LHCN-M2 (cell line): ENCODE measurements around the gene PRDM5. TPM values are rescaled to one million over a fixed set of nuclear protein-coding genes. Genes with fewer than 3 reads are reported as not detected.
"Not testable (repeated sequence)": the region's sequence is repeated elsewhere in the genome, so short reads cannot be mapped to it uniquely, and the experiment has no call there.

ENCODE experiments used
- DNase-seq: peaks from one replicate; pipeline ENCODE4 v3.0.0-alpha.2; 2012; ENCODE audit warnings: low read depth
- total RNA-seq: library from RNA; depleted of rRNA; stranded (reverse); fragments of >200 nt; gene quantifications from 2 replicates; pipeline ENCODE4 v1.2.3, GENCODE V29; 2014

The PRDM5 gene
- total RNA-seq, 1 experiment from 2014 or later = 16.5 TPM

GRCh38 chr4:120755864-120756263 is 166.7 kb downstream of the PRDM5 start:
- no peak for DNase-seq

DNA sequence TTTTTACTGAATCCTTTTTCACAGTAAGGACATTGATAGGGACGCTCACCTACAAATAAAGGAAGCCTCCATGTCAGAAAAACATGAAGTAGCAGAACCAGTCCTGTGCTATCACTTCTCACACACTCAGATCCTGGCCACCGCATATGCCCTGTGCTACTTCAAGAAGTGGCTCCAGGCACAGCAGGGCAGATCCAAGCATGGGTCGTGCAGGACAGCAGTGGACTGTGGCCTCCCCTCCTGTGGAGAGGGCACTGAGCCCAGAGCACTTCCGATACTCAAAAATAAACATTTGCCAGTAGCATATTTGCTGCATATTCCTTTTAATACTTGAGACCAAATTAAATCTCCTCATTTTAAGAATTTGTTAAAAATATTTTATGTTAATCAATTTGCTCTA is 167.9 kb downstream of the PRDM5 start:
- DNase-seq = no peak

DNA sequence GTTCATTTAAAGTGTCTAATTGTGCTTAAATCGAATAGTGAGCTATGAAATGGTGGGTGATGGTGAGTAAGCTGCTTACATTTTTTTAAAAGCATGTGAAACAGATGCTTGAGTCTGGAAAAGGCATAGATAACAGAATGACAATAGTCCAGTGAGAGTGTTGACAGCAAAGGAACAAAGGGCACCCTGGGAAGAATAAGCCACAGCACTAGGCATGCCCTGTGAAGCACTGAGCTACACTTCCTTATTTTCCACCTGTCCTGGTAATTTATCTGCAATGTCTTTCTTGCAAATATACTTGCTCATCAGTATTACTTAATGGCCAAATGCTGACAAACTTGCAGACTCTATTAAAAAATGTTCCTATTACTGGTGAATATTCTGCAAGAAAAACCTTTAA is 168.7 kb downstream of the PRDM5 start:
- DNase-seq = peak; percentile 45

- no peak for DNase-seq
These were observed 172.4 kb downstream of the PRDM5 start for GRCh38 chr4:120750152-120750525.

- DNase-seq = peak; percentile 43
These were observed 172.9 kb downstream of the PRDM5 start for GRCh38 chr4:120749445-120750151.

DNA sequence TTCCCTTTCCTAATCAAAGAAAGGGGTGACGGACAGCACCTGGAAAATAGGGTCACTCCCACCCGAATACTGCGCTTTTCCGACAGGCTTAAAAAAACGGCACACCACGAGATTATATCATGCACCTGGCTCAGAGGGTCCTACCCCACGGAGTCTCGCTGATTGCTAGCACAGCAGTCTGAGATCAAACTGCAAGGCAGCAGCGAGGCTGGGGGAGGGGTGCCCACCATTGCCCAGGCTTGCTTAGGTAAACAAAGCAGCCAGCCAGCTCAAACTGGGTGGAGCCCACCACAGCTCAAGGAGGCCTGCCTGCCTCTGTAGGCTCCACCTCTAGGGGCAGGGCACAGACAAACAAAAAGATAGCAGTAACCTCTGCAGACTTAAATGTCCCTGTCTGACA is 180.9 kb downstream of the PRDM5 start:
- not testable (repeated sequence) for DNase-seq

- DNase-seq = no peak
These were observed 186.2 kb downstream of the PRDM5 start for GRCh38 chr4:120736312-120736711.

DNA sequence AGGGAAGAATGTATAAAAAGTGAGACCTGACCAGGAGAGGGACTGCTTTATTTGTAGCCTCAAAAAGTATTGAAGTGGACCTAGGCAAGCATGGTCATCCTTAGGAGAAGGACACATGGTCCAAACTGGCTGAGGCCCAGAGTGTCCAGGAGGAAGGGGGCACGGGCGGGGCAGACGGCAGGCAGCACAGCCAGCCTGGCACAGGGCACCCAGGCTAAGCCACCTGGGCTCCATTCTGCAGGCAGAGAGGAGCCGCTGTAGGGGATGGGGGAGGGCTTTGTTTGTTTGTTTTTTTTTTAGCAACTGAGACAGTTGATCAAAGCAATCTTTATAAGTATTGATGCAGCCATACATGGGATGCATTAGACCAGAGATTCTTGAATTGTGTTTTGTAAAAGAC is 188.6 kb downstream of the PRDM5 start:
- no peak for DNase-seq

DNA sequence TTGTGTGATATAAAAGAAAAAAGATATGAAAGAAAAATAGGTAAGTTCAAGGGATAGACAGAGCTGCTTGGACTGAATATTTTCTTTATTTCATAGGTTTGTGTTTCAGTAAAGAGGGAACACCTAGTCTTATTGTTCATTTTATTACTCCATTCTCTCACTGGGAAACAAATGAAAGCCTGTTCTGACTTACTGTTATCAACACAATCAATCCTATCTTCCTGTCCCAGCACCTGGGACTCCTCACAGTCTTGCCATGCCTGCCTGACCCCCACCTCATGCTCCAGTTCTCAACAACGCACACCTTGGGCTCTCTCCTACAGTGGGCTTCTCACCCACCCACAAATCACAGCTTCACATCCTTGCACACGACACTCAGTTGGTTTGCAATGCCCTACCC is 189.5 kb downstream of the PRDM5 start:
- no peak for DNase-seq

DNA sequence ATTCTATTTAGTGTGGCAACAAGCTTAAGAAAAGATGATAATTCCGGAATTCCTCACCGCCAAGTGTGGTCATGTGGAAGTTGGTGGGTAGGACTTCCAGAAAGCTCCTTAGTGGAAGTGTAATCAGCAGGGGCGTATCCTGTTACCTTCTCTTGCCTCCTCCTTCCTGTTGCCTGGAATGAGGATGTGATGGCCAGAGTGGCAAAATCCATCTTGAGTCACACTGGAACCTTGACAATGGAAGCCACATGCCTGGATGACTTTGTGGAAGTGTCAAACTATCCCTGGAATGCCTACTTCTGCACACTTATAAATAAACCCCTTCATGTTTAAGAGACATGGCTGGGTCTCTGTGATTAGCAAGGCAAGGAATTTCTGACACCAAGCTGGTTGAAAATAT is 191.0 kb downstream of the PRDM5 start:
- peak; percentile 9 for DNase-seq

- no peak for DNase-seq
These were observed 191.7 kb downstream of the PRDM5 start for GRCh38 chr4:120730777-120731320.

DNA sequence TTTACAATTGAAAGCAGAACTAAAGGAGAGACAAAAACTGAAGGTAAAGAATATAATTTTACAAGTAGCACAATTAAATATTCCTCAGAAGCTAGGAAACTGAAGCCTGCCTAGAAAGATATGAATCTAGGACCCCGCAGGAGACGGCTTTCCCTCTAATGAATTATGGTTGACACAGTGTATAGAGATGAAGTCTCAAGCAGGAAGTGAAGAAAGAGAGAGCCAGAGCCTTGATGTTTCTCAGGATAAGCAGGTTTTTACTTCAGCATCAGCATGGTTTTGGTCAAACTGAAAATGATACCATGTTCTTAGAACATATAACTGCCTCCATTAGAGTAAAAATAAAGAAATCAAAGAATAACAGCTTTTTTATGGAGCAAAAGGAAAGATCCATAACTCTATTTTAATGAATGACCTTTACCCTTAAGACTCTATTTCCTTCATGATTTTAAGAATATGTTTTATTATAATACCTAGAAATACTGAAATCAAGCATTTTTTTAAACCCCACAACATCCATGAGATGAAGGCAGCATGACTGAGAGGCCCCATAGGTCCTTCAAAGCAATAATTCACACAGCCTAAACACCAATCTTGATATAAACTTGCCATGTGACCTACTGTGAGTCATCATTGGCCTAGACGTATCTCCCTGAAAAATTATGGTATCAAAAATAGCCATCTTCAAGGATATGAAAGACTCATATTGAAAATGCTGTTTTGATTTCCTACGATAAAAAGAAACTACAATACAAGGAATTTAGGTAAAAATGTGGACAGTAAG is 193.4 kb downstream of the PRDM5 start:
- DNase-seq = no peak

DNA sequence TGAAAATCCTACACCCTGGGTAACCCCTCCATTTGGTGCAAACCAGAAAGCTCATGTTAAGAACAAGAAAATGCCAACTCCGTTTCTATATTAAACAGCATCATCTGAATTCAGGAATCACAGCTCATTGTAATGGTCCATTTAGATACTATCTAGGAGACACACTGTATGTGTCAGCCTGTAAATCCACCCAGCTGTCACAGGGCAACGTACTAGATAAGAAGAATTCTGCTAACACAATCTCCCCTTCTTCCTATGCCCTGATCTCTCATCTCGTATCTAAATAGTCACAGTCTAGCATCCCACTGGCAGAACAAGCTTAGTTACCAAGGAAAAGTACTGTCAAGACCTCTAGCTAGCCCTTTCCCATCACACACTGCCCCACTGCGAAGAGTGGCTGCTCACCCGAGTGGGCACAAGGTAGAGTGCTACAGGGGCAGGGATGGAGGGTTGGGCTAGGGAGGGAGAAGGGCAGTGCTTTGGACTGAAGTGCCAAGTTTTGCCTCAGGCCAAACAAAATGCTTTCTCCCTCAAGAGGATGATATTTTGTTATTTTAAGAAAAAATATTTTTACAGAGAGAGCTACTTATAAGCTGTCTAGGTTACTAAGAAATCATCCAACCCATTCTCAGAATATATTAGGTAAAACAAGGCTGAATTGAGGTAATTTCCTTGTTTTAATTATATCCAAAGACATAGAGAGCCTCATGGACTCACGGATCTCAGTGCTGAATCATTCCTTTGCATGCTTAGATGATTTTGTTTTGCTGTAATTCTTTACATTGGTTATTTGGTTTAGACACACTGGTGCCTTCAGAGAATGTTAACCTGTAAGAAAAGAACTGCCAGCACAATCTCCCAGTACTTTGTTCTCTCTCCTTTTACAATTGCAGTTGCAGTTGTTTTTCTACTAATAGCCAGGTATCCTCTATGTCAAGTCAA is 196.6 kb downstream of the PRDM5 start:
- DNase-seq = no peak

DNA sequence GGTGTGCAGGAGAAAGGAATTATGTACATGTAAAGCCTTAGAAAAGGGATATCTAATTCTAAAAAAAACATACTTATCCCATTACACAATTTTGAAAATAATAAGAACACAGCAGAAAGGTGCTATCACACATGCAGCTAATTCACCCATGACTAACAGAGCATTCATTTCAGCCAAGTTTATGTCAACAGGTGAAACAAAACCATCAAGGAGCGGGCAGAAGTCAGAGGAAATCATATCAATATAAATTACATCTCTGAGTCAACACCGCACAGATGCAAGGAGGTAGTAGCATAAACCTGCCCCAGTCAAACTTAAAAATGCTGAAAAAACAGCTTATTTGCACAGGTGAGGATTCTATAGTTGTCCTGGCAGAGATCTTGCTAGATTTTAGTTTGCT is 197.9 kb downstream of the PRDM5 start:
- no peak for DNase-seq

DNA sequence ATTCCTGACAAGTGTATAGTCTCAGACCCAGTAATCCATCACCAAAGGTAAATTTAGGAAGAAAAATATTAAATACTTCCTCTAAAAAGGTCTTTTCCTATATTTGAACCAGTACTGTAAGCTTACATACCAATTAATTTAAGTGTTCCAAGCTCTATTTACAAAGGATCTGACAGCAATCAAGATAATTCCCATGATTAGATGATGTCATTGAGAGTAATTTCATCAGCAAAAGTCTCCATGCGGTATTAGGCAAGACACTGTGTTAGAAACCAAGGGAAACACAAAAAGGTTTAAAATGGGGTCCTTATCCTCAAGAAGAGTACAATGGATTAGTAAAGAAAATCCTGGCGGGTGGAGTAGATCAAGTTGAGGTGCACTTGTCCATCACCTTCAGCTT is 198.5 kb downstream of the PRDM5 start:
- DNase-seq = no peak

DNA sequence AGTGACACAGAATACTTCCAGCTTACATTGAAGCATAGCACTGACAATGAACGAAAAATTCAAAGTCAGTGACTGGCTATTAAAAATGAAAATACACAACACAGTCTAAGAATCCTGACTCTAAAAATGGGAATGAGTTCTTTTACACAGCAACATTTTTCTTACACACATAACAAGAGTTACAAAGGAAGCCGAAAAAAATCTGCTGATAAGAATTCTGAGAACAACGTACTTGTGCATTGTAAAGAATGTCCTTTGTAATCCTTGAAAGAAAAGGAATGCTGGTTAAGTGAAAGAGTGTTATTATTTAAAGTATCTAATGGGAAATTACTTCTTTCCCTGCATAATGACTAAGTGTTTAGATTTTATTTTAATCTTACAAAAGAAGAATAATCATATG is 199.4 kb downstream of the PRDM5 start:
- DNase-seq = no peak

DNA sequence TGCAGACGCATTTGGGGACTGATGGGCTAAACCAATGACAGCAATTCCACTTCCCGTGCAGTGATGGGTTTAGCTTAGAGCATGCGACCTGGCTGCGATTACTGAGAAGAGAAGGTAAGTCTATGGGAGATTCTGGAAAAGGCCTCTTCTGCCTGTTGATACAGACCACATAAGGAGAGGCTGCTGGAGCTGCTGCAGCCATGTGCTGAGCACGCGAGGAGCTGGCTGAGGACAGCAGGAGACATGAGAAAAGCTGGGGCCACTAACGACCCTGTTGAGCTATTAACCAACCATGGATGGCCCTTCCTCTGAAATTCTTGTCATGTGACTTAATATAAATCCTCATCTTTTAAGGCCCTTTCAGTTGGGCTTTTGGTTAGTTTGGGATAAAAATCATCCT is 199.9 kb downstream of the PRDM5 start:
- no peak for DNase-seq

GRCh38 chr4:120720354-120720934 is 202.1 kb downstream of the PRDM5 start:
- no peak for DNase-seq

DNA sequence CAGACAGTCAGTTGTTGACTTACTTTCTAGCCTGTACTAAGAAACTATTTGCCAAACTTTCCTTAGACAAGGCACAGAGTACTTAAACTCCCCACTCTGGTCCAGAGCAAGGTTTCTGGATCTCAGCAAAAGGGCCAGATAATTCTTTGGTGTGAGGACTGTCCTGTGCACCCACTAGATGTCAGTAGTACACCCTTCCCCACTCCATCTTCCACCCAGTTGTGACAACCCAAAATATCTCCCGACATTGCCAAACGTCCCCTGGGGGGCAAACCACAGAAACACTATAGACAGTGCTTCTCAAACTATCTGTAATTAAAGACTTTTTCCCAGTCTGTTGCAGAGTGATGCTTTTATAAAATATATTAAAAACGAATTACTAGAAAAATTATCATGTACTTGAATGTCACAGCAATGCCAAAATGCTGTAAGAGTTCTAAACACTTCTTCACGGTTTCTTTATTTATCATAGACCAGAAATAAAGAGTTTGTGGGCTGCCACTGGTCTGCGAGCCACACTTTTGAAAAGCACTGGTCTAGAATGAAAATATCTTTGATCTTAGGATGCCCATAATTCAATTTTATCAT is 203.5 kb downstream of the PRDM5 start:
- DNase-seq = peak; percentile 56

GRCh38 chr4:120716346-120716745 is 206.2 kb downstream of the PRDM5 start:
- no peak for DNase-seq

- DNase-seq = no peak
These were observed 208.0 kb downstream of the PRDM5 start for GRCh38 chr4:120714417-120715010.
